GM23338 (cell line): Measurements from ENCODE around the gene FOXD1. TPM values are rescaled to one million over a fixed set of nuclear protein-coding genes. Genes with fewer than 3 reads are reported as not detected.

Source experiments
- CREB1 ChIP-seq: fragments of 250-450 bp; sonication (Bioruptor Pico); IDR thresholded peaks from 2 replicates; pipeline ENCODE4 v1.5.0; 2020; ENCODE audit warnings: low read depth, mild to moderate bottlenecking, moderate library complexity
- EZH2phosphoT487 ChIP-seq: fragments of 200-600 bp; sonication (generic); IDR thresholded peaks from one replicate; pipeline ENCODE4 v1.8.1; 2018; ENCODE audit warnings: antibody characterized with exemption; ENCODE audit not compliant: unreplicated experiment
- ZNF331 ChIP-seq: fragments of 250-450 bp; sonication (Bioruptor Pico); IDR thresholded peaks from 2 replicates; pipeline ENCODE4 v1.5.0; 2020; ENCODE audit warnings: low read depth, mild to moderate bottlenecking, moderate library complexity
- polyA plus RNA-seq: library from polyadenylated mRNA; unstranded; fragments of >200 nt; fragmentation: Nextera tagmentation; extraction: Ambion mirVana; gene quantifications from 2 replicates; pipeline ENCODE4 v1.2.1, GENCODE V29; 2016
- total RNA-seq: library from RNA; depleted of rRNA; stranded (reverse); fragments of >200 nt; shearing (Covaris generic); gene quantifications from 2 replicates; pipeline ENCODE4 v1.2.3, GENCODE V29; 2014
- TF ChIP-seq, protein P1 (sequence below): fragments of 250-450 bp; sonication (Bioruptor Pico); IDR thresholded peaks from 2 replicates; pipeline ENCODE4 v1.5.0; 2020; ENCODE audit warnings: mild to moderate bottlenecking, moderate library complexity
- TF ChIP-seq, protein P2 (sequence below): IDR thresholded peaks from one replicate; pipeline ENCODE4 v1.6.1; 2018; ENCODE audit warnings: antibody characterized with exemption; ENCODE audit not compliant: unreplicated experiment
- TF ChIP-seq, protein P3 (sequence below), 2 experiments: fragments of 200-600 bp in 1 of 2; sonication (generic) in 1 of 2; conservative IDR thresholded peaks; 2 replicates each; pipeline versions ENCODE4 v1.5.1 to v1.6.1; 2016 to 2017; ENCODE audit warnings: antibody characterized with exemption in 2 of 2, low read depth in 2 of 2, mild to moderate bottlenecking in 2 of 2, moderate library complexity in 1 of 2

FOXD1 gene
- total and polyA plus RNA-seq, 2 experiments from 2014 or later, result 0.42 TPM; not detected in 1

DNA sequence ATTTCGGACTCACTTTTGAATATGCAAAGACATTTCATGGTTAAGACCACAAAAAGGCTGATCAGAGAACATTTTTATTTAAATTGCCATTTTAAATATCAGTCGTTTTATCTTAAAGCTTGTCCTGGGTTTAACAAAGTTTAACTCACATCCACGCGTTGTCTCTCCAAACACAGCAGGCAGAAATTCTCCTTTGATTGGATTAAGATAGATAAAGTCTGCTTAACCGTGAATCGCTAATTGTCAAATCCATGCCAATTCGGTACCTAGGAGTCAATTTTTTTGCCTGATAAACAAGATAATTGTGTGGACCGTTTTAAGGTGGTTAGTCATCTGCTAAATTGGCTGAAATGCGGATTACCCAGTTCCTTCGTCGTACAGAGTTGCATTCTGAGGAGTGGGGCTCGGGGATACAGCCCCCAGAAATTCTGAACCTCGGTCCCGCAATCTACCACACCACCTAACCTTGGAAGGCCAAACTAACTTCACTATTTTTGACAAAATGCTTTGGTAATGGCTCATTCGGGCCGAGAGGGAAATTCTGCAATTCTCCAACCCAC is 49.0 kb upstream of the FOXD1 start (continued):
- TF ChIP-seq, protein P1, sequence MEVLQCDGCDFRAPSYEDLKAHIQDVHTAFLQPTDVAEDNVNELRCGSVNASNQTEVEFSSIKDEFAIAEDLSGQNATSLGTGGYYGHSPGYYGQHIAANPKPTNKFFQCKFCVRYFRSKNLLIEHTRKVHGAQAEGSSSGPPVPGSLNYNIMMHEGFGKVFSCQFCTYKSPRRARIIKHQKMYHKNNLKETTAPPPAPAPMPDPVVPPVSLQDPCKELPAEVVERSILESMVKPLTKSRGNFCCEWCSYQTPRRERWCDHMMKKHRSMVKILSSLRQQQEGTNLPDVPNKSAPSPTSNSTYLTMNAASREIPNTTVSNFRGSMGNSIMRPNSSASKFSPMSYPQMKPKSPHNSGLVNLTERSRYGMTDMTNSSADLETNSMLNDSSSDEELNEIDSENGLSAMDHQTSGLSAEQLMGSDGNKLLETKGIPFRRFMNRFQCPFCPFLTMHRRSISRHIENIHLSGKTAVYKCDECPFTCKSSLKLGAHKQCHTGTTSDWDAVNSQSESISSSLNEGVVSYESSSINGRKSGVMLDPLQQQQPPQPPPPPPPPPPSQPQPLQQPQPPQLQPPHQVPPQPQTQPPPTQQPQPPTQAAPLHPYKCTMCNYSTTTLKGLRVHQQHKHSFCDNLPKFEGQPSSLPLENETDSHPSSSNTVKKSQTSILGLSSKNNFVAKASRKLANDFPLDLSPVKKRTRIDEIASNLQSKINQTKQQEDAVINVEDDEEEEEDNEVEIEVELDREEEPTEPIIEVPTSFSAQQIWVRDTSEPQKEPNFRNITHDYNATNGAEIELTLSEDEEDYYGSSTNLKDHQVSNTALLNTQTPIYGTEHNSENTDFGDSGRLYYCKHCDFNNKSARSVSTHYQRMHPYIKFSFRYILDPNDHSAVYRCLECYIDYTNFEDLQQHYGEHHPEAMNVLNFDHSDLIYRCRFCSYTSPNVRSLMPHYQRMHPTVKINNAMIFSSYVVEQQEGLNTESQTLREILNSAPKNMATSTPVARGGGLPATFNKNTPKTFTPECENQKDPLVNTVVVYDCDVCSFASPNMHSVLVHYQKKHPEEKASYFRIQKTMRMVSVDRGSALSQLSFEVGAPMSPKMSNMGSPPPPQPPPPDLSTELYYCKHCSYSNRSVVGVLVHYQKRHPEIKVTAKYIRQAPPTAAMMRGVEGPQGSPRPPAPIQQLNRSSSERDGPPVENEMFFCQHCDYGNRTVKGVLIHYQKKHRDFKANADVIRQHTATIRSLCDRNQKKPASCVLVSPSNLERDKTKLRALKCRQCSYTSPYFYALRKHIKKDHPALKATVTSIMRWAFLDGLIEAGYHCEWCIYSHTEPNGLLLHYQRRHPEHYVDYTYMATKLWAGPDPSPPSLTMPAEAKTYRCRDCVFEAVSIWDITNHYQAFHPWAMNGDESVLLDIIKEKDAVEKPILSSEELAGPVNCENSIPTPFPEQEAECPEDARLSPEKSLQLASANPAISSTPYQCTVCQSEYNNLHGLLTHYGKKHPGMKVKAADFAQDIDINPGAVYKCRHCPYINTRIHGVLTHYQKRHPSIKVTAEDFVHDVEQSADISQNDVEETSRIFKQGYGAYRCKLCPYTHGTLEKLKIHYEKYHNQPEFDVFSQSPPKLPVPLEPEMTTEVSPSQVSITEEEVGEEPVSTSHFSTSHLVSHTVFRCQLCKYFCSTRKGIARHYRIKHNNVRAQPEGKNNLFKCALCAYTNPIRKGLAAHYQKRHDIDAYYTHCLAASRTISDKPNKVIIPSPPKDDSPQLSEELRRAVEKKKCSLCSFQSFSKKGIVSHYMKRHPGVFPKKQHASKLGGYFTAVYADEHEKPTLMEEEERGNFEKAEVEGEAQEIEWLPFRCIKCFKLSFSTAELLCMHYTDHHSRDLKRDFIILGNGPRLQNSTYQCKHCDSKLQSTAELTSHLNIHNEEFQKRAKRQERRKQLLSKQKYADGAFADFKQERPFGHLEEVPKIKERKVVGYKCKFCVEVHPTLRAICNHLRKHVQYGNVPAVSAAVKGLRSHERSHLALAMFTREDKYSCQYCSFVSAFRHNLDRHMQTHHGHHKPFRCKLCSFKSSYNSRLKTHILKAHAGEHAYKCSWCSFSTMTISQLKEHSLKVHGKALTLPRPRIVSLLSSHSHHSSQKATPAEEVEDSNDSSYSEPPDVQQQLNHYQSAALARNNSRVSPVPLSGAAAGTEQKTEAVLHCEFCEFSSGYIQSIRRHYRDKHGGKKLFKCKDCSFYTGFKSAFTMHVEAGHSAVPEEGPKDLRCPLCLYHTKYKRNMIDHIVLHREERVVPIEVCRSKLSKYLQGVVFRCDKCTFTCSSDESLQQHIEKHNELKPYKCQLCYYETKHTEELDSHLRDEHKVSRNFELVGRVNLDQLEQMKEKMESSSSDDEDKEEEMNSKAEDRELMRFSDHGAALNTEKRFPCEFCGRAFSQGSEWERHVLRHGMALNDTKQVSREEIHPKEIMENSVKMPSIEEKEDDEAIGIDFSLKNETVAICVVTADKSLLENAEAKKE (CRISPR knock-in tag), result no peak
- TF ChIP-seq EZH2phosphoT487 (no peak), ZNF331 (CRISPR knock-in tag) (no peak), CREB1 (CRISPR knock-in tag) (no peak)
- TF ChIP-seq, protein P2, sequence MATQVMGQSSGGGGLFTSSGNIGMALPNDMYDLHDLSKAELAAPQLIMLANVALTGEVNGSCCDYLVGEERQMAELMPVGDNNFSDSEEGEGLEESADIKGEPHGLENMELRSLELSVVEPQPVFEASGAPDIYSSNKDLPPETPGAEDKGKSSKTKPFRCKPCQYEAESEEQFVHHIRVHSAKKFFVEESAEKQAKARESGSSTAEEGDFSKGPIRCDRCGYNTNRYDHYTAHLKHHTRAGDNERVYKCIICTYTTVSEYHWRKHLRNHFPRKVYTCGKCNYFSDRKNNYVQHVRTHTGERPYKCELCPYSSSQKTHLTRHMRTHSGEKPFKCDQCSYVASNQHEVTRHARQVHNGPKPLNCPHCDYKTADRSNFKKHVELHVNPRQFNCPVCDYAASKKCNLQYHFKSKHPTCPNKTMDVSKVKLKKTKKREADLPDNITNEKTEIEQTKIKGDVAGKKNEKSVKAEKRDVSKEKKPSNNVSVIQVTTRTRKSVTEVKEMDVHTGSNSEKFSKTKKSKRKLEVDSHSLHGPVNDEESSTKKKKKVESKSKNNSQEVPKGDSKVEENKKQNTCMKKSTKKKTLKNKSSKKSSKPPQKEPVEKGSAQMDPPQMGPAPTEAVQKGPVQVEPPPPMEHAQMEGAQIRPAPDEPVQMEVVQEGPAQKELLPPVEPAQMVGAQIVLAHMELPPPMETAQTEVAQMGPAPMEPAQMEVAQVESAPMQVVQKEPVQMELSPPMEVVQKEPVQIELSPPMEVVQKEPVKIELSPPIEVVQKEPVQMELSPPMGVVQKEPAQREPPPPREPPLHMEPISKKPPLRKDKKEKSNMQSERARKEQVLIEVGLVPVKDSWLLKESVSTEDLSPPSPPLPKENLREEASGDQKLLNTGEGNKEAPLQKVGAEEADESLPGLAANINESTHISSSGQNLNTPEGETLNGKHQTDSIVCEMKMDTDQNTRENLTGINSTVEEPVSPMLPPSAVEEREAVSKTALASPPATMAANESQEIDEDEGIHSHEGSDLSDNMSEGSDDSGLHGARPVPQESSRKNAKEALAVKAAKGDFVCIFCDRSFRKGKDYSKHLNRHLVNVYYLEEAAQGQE, result no peak
- TF ChIP-seq, protein P3, sequence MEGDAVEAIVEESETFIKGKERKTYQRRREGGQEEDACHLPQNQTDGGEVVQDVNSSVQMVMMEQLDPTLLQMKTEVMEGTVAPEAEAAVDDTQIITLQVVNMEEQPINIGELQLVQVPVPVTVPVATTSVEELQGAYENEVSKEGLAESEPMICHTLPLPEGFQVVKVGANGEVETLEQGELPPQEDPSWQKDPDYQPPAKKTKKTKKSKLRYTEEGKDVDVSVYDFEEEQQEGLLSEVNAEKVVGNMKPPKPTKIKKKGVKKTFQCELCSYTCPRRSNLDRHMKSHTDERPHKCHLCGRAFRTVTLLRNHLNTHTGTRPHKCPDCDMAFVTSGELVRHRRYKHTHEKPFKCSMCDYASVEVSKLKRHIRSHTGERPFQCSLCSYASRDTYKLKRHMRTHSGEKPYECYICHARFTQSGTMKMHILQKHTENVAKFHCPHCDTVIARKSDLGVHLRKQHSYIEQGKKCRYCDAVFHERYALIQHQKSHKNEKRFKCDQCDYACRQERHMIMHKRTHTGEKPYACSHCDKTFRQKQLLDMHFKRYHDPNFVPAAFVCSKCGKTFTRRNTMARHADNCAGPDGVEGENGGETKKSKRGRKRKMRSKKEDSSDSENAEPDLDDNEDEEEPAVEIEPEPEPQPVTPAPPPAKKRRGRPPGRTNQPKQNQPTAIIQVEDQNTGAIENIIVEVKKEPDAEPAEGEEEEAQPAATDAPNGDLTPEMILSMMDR (conservative IDR thresholded peaks at IDR 0.05; ENCODE audit: low read depth in 2 of 2), result no peak
